HepG2 (cell line): ENCODE results near the gene CHAF1B.

Experiments used
- ATF7 ChIP-seq, 2 experiments: fragments of 450-650 bp in 1 of 2; sonication (generic) in 1 of 2; formaldehyde crosslinking in 1 of 2; IDR thresholded peaks; 2 replicates each; pipeline versions ENCODE4 v1.4.0 to v1.6.1; 2016 to 2020; ENCODE audit warnings: antibody characterized with exemption in 1 of 2, mild to moderate bottlenecking in 1 of 2, missing genetic modification reagents in 1 of 2
- CTCF ChIP-seq: sonication (generic); formaldehyde crosslinking; IDR thresholded peaks from 2 replicates; pipeline ENCODE4 v1.5.0; 2020; ENCODE audit warnings: mild to moderate bottlenecking, missing genetic modification reagents, moderate library complexity
- DRAP1 ChIP-seq: IDR thresholded peaks from 2 replicates; pipeline ENCODE4 v1.6.1; 2016; ENCODE audit warnings: missing genetic modification reagents, missing compliant biosample characterization
- MTF2 ChIP-seq: sonication (generic); formaldehyde crosslinking; IDR thresholded peaks from 2 replicates; pipeline ENCODE4 v1.5.0; 2020; ENCODE audit warnings: missing genetic modification reagents, borderline replicate concordance
- SIN3B ChIP-seq: fragments of 150-350 bp; IDR thresholded peaks from 2 replicates; pipeline ENCODE4 v1.6.1; 2014; ENCODE audit warnings: low read length
- ZBTB7A ChIP-seq: sonication (generic); formaldehyde crosslinking; IDR thresholded peaks from 2 replicates; pipeline ENCODE4 v1.8.0; 2022; ENCODE audit warnings: mild to moderate bottlenecking, missing genetic modification reagents
- ZNF549 ChIP-seq: sonication (generic); formaldehyde crosslinking; IDR thresholded peaks from 2 replicates; pipeline ENCODE4 v1.5.0; 2020; ENCODE audit warnings: missing genetic modification reagents
- ZNF574 ChIP-seq: sonication (generic); formaldehyde crosslinking; IDR thresholded peaks from 2 replicates; pipeline ENCODE4 v1.4.0; 2020; ENCODE audit warnings: missing genetic modification reagents
- TF ChIP-seq, protein P1 (sequence below): IDR thresholded peaks from 2 replicates; pipeline ENCODE4 v1.6.1; 2012; ENCODE audit warnings: low read length, improper control_type of control experiment
- TF ChIP-seq, protein P2 (sequence below): sonication (generic); formaldehyde crosslinking; IDR thresholded peaks from 2 replicates; pipeline ENCODE4 v1.4.0; 2020; ENCODE audit warnings: low read depth, mild to moderate bottlenecking, missing genetic modification reagents

DNA sequence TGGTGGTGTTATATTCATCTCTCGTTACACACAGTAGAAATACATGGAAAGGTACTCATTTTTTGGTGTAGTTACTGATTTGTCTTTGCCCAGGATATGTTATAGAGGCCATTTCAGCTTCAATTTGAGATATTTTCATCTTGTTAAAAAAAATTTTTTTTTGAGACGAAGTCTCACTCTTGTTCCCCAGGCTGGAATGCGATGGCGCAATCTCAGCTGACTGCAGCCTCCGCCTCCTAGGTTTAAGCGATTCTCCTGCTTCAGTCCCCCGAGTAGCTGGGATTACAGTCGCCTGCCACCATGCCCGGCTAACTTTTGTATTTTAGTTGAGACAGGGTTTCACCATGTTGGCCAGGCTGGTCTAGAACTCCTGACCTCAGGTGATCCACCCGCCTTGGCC lies 46.2 kb upstream of the CHAF1B start:
- TF ChIP-seq ZNF574 (CRISPR knock-in tag), result no peak
- no peak for TF ChIP-seq ZBTB7A
- TF ChIP-seq CTCF (CRISPR knock-in tag), result no peak
- no peak for TF ChIP-seq SIN3B
- no peak for TF ChIP-seq DRAP1 (CRISPR knock-in tag)
- no peak for TF ChIP-seq MTF2 (CRISPR knock-in tag)
- TF ChIP-seq, protein P1, sequence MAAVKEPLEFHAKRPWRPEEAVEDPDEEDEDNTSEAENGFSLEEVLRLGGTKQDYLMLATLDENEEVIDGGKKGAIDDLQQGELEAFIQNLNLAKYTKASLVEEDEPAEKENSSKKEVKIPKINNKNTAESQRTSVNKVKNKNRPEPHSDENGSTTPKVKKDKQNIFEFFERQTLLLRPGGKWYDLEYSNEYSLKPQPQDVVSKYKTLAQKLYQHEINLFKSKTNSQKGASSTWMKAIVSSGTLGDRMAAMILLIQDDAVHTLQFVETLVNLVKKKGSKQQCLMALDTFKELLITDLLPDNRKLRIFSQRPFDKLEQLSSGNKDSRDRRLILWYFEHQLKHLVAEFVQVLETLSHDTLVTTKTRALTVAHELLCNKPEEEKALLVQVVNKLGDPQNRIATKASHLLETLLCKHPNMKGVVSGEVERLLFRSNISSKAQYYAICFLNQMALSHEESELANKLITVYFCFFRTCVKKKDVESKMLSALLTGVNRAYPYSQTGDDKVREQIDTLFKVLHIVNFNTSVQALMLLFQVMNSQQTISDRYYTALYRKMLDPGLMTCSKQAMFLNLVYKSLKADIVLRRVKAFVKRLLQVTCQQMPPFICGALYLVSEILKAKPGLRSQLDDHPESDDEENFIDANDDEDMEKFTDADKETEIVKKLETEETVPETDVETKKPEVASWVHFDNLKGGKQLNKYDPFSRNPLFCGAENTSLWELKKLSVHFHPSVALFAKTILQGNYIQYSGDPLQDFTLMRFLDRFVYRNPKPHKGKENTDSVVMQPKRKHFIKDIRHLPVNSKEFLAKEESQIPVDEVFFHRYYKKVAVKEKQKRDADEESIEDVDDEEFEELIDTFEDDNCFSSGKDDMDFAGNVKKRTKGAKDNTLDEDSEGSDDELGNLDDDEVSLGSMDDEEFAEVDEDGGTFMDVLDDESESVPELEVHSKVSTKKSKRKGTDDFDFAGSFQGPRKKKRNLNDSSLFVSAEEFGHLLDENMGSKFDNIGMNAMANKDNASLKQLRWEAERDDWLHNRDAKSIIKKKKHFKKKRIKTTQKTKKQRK, result no peak
- TF ChIP-seq, protein P2, sequence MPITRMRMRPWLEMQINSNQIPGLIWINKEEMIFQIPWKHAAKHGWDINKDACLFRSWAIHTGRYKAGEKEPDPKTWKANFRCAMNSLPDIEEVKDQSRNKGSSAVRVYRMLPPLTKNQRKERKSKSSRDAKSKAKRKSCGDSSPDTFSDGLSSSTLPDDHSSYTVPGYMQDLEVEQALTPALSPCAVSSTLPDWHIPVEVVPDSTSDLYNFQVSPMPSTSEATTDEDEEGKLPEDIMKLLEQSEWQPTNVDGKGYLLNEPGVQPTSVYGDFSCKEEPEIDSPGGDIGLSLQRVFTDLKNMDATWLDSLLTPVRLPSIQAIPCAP (CRISPR knock-in tag), result no peak
- TF ChIP-seq ZNF549 (CRISPR knock-in tag), result no peak
- TF ChIP-seq ATF7 (IDR thresholded peaks at IDR 0.05), result no peak
- no peak for TF ChIP-seq ATF7 (CRISPR knock-in tag; IDR thresholded peaks at IDR 0.05)
